AG04450 (cell line): ENCODE data around the gene FHL3. TPM values are rescaled to one million over a fixed set of nuclear protein-coding genes. Genes with fewer than 3 reads are reported as not detected.

ENCODE experiments used
- CTCF ChIA-PET: fragments of 300-600, 350-600 bp; formaldehyde crosslinking; extraction: SDS; loops from one replicate; lab custom pipeline; 2022; ENCODE audit warnings: antibody characterized with exemption, inconsistent platforms; lab: Charles Lee
- POLR2A ChIA-PET: fragments of 350-600 bp; formaldehyde crosslinking; extraction: SDS; loops from one replicate; lab custom pipeline; 2021; ENCODE audit warnings: antibody characterized with exemption, inconsistent platforms; lab: Yijun Ruan, JAX
- DNase-seq: peaks from one replicate; pipeline ENCODE4 v3.0.0-alpha.2; 2011; ENCODE audit warnings: low read depth, low spot score
- H3K27ac ChIP-seq: one replicate; pipeline ENCODE4 v1.5.1; 2012; ENCODE audit warnings: low read depth, low read length, control low read depth
- H3K27me3 ChIP-seq: one replicate; pipeline ENCODE4 v1.6.0; 2012; ENCODE audit warnings: low read length; ENCODE audit not compliant: control insufficient read depth, insufficient read depth
- H3K4me3 ChIP-seq: 2 replicates; pipeline ENCODE4 v1.5.1; 2011; ENCODE audit warnings: mild to moderate bottlenecking, low read depth, low read length, control low read depth
- H3K9me3 ChIP-seq: 2 replicates; pipeline ENCODE4 v1.5.1; 2012; ENCODE audit warnings: low read length; ENCODE audit not compliant: control insufficient read depth, insufficient read depth
- polyA plus RNA-seq: library from polyadenylated mRNA; depleted of rRNA; stranded (reverse); fragments of >200 nt; gene quantifications from 2 replicates; pipeline ENCODE4 v1.2.3, GENCODE V29; 2011
- TF ChIP-seq, protein P1 (sequence below): IDR thresholded peaks from 2 replicates; pipeline ENCODE4 v1.5.1; 2011; ENCODE audit warnings: low read depth, low read length, control low read depth, inconsistent platforms

Gene FHL3
- polyA plus RNA-seq, 1 experiment = 10.0 TPM

DNA sequence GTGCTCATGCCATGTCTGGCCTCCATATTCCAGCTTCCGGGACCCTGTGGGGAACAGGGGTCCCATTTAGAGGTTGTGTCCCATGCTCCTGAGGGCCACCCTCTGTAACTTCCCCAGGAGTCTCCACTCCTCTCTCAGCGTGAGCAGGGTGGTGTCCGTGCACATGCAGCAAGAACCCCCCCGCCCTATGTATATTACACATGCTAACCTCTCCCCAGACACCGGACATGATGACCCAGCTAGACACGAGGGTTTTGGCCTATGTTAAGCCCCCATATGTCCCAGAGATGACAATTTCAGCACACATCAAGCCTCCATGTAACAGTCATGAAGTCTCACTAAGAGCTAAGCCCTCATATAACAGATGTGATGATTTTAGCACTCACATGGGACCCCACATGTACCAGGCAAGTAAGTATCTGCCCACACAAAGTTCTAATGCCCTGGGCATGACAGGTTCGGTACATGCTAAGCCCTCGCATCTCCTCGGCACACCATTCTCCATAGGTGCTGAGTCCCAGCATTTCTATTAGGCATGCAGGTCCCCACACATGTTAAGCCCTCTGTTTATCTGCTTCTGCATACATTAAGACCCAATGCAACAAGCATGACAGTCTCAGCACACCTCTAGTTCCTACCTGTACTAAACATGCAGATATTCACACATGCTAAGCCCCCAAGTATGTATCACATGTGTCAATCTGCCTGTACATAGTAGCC lies 7.1 kb downstream of the FHL3 start:
- TF ChIP-seq, protein P1, sequence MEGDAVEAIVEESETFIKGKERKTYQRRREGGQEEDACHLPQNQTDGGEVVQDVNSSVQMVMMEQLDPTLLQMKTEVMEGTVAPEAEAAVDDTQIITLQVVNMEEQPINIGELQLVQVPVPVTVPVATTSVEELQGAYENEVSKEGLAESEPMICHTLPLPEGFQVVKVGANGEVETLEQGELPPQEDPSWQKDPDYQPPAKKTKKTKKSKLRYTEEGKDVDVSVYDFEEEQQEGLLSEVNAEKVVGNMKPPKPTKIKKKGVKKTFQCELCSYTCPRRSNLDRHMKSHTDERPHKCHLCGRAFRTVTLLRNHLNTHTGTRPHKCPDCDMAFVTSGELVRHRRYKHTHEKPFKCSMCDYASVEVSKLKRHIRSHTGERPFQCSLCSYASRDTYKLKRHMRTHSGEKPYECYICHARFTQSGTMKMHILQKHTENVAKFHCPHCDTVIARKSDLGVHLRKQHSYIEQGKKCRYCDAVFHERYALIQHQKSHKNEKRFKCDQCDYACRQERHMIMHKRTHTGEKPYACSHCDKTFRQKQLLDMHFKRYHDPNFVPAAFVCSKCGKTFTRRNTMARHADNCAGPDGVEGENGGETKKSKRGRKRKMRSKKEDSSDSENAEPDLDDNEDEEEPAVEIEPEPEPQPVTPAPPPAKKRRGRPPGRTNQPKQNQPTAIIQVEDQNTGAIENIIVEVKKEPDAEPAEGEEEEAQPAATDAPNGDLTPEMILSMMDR = no peak
- ChIA-PET POLR2A (no interaction called here), CTCF (interaction anchor here (0.5 to 6.2 kb wide), 2 partner anchors 8 to 21 kb away, joined by 4 to 44 read pairs; partner anchors contain the start of gene SF3A3)
- H3K27me3 ChIP-seq = no peaks in the 10 kb centered on the region
- H3K4me3 ChIP-seq = no peak overlapping the region
- no peak for DNase-seq
- H3K27ac ChIP-seq = no peak overlapping the region
- no peaks in the 10 kb centered on the region; the same call in 1 of the 2 replicates for H3K9me3 ChIP-seq

DNA sequence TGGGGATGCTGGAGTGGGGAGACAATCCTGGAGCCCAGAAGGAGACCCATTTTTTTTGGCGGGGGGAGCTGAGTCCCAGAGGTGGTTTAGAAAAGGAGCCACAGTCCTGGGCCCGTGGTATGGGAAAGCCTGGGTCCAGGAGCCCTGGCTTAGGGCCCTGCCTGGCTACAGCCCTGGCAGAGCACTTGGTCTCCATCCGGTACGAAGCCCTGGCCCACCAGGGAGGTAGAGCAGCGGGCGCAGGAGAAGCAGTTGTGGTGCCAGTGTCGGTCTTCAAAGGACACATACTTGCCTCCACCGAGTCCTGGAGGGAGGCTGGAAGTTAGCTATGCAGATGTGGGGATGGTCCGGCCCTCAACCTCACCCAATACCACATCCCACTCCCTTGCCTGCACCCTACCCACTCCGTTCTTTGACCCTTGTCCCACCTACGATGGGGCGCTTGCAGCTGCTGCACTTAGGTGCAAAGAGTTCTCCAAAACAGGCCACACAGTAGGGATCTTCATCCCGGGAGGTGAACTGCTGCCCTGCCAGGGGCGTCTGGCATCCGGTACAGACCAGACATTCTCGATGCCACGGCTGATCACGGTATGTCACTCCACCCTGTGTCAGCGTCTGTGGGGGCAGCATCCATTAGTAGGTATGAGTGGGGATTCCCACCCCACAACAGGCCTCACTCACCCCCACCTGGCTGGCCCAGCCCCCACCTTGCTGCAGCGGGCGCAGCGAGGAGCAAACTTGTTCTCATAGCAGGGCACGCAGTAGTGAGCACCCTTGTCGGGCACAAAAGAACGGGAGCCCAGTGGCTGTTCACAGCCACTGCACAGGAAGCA lies 7.8 kb downstream of the FHL3 start:
- ChIA-PET CTCF (interaction anchor here (0.5 to 1.3 kb wide), 2 partner anchors 21 to 22 kb away, joined by 4 read pairs; no protein-coding TSS in a partner anchor), POLR2A (interaction anchor here (0.6 to 1.0 kb wide), 6 partner anchors 12 to 681 kb away, joined by 3 to 10 read pairs (median 4); partner anchors contain the start of gene UTP11)
- Histone ChIP-seq H3K4me3 (no peak overlapping the region), H3K27me3 (no peaks in the 10 kb centered on the region), H3K9me3 (no peaks in the 10 kb centered on the region; the same call in 1 of the 2 replicates), H3K27ac (peak overlapping the region; percentile 94)
- DNase-seq = no peak
- TF ChIP-seq, protein P1 = no peak

DNA sequence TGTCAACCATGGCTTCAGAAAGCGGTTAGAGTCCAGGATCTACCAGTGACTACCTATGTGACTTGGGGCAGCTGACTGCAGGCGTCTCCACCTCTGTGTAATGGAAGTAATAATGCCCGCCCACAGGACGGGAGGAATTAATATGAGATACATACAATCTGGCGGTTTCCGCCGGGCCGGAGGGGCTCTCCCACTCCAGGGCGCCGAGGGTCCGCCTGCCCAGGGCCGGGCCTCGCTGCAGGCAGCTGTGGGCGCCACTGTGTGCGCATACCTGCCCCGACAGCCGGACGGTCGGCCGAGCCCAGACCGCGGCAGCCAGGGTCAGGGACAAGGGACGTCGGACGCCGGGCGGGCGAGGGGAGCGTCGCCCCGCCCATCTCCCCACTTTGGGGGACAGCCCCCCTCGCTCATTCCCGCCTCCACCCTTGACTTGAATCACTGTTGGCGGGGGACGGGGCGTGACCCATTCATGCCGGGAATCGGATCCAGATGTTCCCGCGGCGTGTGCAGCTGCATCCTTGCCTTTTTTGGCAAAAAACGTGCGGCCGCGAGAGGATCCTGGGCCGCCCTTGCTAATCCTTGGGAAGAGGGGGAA lies 9.5 kb downstream of the FHL3 start:
- ChIA-PET POLR2A (interaction anchor here (0.9 to 1.5 kb wide), 2 partner anchors 9 to 17 kb away, joined by 5 to 9 read pairs; partner anchors contain the start of genes FHL3 and UTP11), CTCF (interaction anchor here (1.3 kb wide), 1 partner anchor 23 kb away, joined by 4 read pairs; no protein-coding TSS in a partner anchor)
- TF ChIP-seq, protein P1 = no peak
- no peaks in the 10 kb centered on the region; the same call in 1 of the 2 replicates for H3K9me3 ChIP-seq
- H3K4me3 ChIP-seq = peak overlapping the region; percentile 56
- H3K27me3 ChIP-seq = no peaks in the 10 kb centered on the region
- peak overlapping the region; percentile 94 for H3K27ac ChIP-seq
- DNase-seq = peak; percentile 84

DNA sequence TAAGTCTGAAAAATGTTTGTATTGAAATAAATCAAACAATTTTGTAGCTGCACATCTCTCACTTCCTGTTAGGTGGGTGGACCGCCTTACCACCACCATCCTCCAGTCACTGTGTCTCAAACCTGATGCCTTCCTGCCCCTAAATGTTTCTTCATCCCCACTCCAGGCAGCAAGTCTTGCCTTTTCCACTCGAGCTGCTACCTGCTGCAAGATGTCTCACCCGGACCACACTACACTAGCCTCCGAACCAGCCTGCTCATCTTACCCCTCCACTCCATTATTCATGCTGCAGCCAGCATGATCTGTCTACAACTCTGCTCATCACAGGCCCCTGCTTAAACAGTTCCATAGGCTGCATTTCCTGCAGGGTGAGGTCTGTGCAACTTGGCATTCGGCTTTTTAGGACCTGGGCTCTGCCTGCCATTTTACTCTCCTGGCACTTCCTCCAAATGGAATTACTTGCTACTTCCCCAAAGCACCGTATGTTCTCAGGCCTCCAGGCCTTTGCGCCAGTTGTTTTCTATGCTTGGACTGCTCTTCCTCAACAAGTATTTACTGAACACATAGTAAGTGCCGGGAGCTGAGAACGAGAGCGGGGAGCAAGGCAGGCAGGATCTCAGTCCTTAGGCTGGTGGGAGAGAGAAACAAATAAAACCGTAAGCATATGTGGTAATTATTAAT lies 10.3 kb downstream of the FHL3 start:
- CTCF ChIA-PET = interaction anchor here (7.0 kb wide), 1 partner anchor 21 kb away, joined by 179 read pairs; the partner anchor contains the start of gene UTP11
- POLR2A ChIA-PET = interaction anchor here (1.5 kb wide), 1 partner anchor 18 kb away, joined by 9 read pairs; the partner anchor contains the start of gene UTP11
- DNase-seq = no peak
- TF ChIP-seq, protein P1 = no peak
- peak overlapping the region; percentile 56 for H3K4me3 ChIP-seq
- H3K9me3 ChIP-seq = no peaks in the 10 kb centered on the region; the same call in 1 of the 2 replicates
- no peaks in the 10 kb centered on the region for H3K27me3 ChIP-seq
- peak overlapping the region; percentile 4 for H3K27ac ChIP-seq
